ENCODE results near the gene MINDY1.

The MINDY1 gene

GRCh38 chr1:150999926-151000325, 6.8 kb downstream of the MINDY1 start:
- no peak for TF ChIP-seq CTCF (IDR thresholded peaks at IDR 0.05; ENCODE audit: control insufficient read depth, extremely low read depth, insufficient read depth)
- DNase-seq (ENCODE audit: low read depth), result no peak
- H3K4me3 ChIP-seq (ENCODE audit: low read depth, low read length), result no peak overlapping the region

DNA sequence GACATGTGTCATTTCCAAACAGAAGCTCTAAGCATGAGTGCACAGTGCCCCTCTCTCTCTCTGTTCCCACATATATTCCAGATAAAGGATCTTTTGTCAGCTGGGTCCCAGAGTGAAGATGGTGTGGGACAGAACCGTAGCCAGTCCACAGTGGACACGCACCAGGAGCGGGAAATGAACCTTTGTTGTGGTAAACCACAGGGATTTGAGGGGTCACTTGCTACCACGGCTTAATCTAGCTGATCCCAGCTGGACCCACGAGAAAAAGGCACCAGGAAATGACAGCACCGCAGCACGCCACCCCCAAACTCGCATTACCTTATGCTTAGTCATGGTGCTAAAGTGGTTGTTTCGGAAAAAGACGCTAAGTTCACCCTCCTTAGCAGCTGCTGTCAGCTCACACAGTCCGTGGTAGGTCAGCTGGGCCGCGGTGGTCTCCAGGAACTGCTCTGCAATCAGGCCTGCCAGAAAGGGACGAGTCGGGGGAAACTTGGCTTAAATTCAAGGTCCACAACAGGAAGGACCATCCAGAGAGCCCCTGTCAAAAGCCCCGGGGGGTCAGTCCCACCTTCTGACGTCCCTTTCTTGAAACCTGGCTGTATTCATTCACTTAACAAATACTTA, 7.5 kb downstream of the MINDY1 start:
- no peak for DNase-seq (ENCODE audit: low read depth)

DNA sequence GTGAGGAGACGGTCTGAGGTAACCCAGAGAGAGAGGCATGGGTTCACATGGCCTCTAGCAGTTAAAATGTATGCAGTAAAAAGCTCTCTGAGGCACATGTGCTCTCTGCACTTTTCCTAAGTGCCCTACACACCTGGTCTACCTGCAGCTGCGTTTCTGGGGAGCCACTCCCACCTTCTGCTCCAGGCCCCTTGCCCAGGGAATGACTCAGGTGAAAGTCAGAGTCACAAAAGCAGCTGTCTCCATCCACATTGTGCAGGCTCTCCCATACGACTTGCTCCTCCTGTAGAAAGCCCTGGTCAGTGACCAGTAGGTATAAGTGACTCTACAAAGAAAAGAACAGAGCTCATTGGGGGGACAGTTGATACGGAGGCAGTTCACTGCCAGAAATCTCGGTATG, 8.8 kb downstream of the MINDY1 start:
- DNase-seq (ENCODE audit: low read depth), result no peak
- H3K4me3 ChIP-seq (ENCODE audit: low read depth, low read length), result no peak overlapping the region
- no peak for TF ChIP-seq CTCF (IDR thresholded peaks at IDR 0.05; ENCODE audit: control insufficient read depth, extremely low read depth, insufficient read depth)

More for the DNA sequence above, 7.5 kb downstream of the MINDY1 start:
- TF ChIP-seq CTCF (IDR thresholded peaks at IDR 0.05; ENCODE audit: control insufficient read depth, extremely low read depth, insufficient read depth), result no peak
- no peak overlapping the region for H3K4me3 ChIP-seq (ENCODE audit: low read depth, low read length)

DNA sequence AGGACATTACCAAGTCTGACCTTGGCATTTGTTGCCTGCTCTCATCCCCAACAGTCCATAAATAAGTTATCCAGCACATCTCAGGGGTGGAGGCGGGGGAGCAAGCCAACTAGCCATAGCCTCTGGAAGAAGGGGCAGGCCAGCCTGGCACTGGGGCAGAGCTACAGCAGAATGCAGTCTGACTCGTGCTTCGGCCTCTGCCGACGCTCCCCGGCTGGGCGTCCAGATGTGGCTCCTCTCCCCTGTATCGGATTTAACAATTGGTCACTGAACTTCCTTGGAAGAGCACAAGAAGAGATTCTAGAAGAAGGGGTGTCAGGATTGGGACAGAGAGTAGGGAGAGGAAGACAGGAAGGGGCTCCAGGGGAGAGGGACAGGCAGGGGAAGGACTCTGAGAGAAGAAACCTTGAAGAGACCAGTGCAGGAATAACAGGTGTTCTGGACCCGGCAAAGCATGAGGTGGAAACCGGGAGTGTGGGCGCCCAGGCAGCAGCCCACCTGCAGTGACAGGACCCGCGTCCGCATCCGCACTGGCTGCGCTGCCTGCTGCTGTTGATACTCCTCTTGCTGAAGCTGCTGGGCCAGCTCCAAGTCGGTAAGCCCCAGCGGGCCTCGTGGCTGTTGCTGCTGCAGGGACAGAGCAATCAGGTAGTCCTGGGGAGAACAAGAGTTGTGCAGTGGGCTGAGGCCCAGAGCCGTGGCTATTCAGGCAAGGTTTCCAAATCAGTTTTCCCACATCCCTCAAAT, 9.4 kb downstream of the MINDY1 start:
- no peak overlapping the region for H3K4me3 ChIP-seq (ENCODE audit: low read depth, low read length)
- TF ChIP-seq CTCF (IDR thresholded peaks at IDR 0.05; ENCODE audit: control insufficient read depth, extremely low read depth, insufficient read depth), result no peak
- DNase-seq (ENCODE audit: low read depth), result no peak

- no peak overlapping the region for H3K4me3 ChIP-seq (ENCODE audit: low read depth, low read length)
- no peak for DNase-seq (ENCODE audit: low read depth)
These were observed 10.8 kb downstream of the MINDY1 start for GRCh38 chr1:150995896-150996295.

GRCh38 chr1:150995460-150995859, 11.2 kb downstream of the MINDY1 start:
- no peak overlapping the region for H3K4me3 ChIP-seq (ENCODE audit: low read depth, low read length)
- no peak for DNase-seq (ENCODE audit: low read depth)

More at GRCh38 chr1:150995896-150996295, 10.8 kb downstream of the MINDY1 start:
- TF ChIP-seq CTCF (IDR thresholded peaks at IDR 0.05; ENCODE audit: control insufficient read depth, extremely low read depth, insufficient read depth), result peak; percentile 62

More at GRCh38 chr1:150995460-150995859, 11.2 kb downstream of the MINDY1 start:
- TF ChIP-seq CTCF (IDR thresholded peaks at IDR 0.05; ENCODE audit: control insufficient read depth, extremely low read depth, insufficient read depth), result no peak
